Neural cell (in vitro differentiated cells): ENCODE results near the gene RFTN1. TPM values are rescaled to one million over a fixed set of nuclear protein-coding genes. Genes with fewer than 3 reads are reported as not detected.

Source experiments
- H2AFZ ChIP-seq: fragments of 200-600, 300-800 bp; sonication (generic), shearing (Covaris generic); 2 replicates; pipeline ENCODE4 v1.6.0; 2014; ENCODE audit warnings: low read depth, mild to moderate bottlenecking, antibody characterized with exemption, low read length, moderate library complexity
- H3F3A ChIP-seq: fragments of 200-600 bp; shearing (Covaris generic); 2 replicates; pipeline ENCODE4 v1.6.1; 2016; ENCODE audit warnings: mild to moderate bottlenecking, moderate library complexity, mixed read lengths, antibody characterized with exemption, low read length; ENCODE audit not compliant: insufficient read depth, poor library complexity, severe bottlenecking
- H3K27ac ChIP-seq: fragments of 200-600, 300-800 bp; sonication (generic), shearing (Covaris generic); 2 replicates; pipeline ENCODE4 v1.5.1; 2014; ENCODE audit warnings: mild to moderate bottlenecking, low read length, moderate library complexity
- H3K27me3 ChIP-seq: fragments of 300-800, 200-600 bp; sonication (generic), shearing (Covaris generic); 2 replicates; pipeline ENCODE4 v1.6.0; 2014; ENCODE audit warnings: mild to moderate bottlenecking, low read depth, low read length, moderate library complexity; ENCODE audit not compliant: insufficient read depth
- H3K36me3 ChIP-seq: fragments of 300-800, 200-600 bp; sonication (generic), shearing (Covaris generic); 2 replicates; pipeline ENCODE4 v1.5.1; 2014; ENCODE audit warnings: mild to moderate bottlenecking, antibody characterized with exemption, low read length, moderate library complexity; ENCODE audit not compliant: insufficient read depth
- H3K4me2 ChIP-seq: fragments of 300-800, 200-600 bp; sonication (generic), shearing (Covaris generic); 2 replicates; pipeline ENCODE4 v1.6.0; 2014; ENCODE audit warnings: mild to moderate bottlenecking, low read length
- H3K4me3 ChIP-seq: fragments of 300-800, 200-600 bp; sonication (generic), shearing (Covaris generic); 2 replicates; pipeline ENCODE4 v1.5.1; 2014; ENCODE audit warnings: mild to moderate bottlenecking, low read length, moderate library complexity
- H3K79me2 ChIP-seq: fragments of 200-600 bp; shearing (Covaris generic); replicated peaks from 2 replicates; pipeline ENCODE4 v1.6.0; 2014; ENCODE audit warnings: mild to moderate bottlenecking, low read length, moderate library complexity; ENCODE audit not compliant: insufficient read depth
- H3K9ac ChIP-seq: fragments of 300-800, 200-600 bp; sonication (generic), shearing (Covaris generic); 2 replicates; pipeline ENCODE4 v1.6.1; 2016; ENCODE audit warnings: mild to moderate bottlenecking, low read length, mixed read lengths
- H3K9me2 ChIP-seq: fragments of 200-600 bp; shearing (Covaris generic); 2 replicates; pipeline ENCODE4 v1.6.1; 2016; ENCODE audit warnings: mild to moderate bottlenecking, low read length, mixed read lengths; ENCODE audit not compliant: insufficient read depth
- H3K9me3 ChIP-seq: fragments of 200-600, 300-800 bp; sonication (generic), shearing (Covaris generic); 2 replicates; pipeline ENCODE4 v1.6.1; 2016; ENCODE audit warnings: mild to moderate bottlenecking, mixed run types, low read length, moderate library complexity, mixed read lengths
- H4K20me1 ChIP-seq: fragments of 200-600 bp; shearing (Covaris generic); 2 replicates; pipeline ENCODE4 v1.6.1; 2016; ENCODE audit warnings: mild to moderate bottlenecking, mixed run types; ENCODE audit not compliant: insufficient read depth
- CTCF ChIP-seq: fragments of 450-650 bp; IDR thresholded peaks from 2 replicates; pipeline ENCODE4 v1.5.1; 2014; ENCODE audit warnings: antibody characterized with exemption, mild to moderate bottlenecking, moderate library complexity; ENCODE audit not compliant: poor library complexity, severe bottlenecking
- EP300 ChIP-seq: fragments of 450-650 bp; conservative IDR thresholded peaks from 2 replicates; pipeline ENCODE4 v1.6.1; 2014; ENCODE audit warnings: antibody characterized with exemption, mild to moderate bottlenecking, moderate library complexity; ENCODE audit not compliant: poor library complexity, severe bottlenecking
- EZH2 ChIP-seq: fragments of 200-600, 300-800 bp; shearing (Covaris generic), sonication (generic); IDR thresholded peaks from 2 replicates; pipeline ENCODE4 v1.6.1; 2014; ENCODE audit warnings: antibody characterized with exemption, low read length, borderline replicate concordance, mild to moderate bottlenecking; ENCODE audit not compliant: insufficient read depth, poor library complexity, severe bottlenecking
- MXI1 ChIP-seq: fragments of 450-650 bp; conservative IDR thresholded peaks from 2 replicates; pipeline ENCODE4 v1.6.1; 2014; ENCODE audit warnings: antibody characterized with exemption, mild to moderate bottlenecking; ENCODE audit not compliant: poor library complexity, severe bottlenecking
- POLR2AphosphoS5 ChIP-seq: IDR thresholded peaks from 2 replicates; pipeline ENCODE4 v1.6.1; 2012
- RAD21 ChIP-seq: fragments of 450-650 bp; conservative IDR thresholded peaks from 2 replicates; pipeline ENCODE4 v1.6.1; 2014; ENCODE audit warnings: antibody characterized with exemption, mild to moderate bottlenecking, moderate library complexity
- REST ChIP-seq: IDR thresholded peaks from 2 replicates; pipeline ENCODE4 v1.6.1; 2012; ENCODE audit warnings: borderline replicate concordance
- SMC3 ChIP-seq: fragments of 450-650 bp; conservative IDR thresholded peaks from 2 replicates; pipeline ENCODE4 v1.6.1; 2014; ENCODE audit warnings: antibody characterized with exemption, mild to moderate bottlenecking, moderate library complexity; ENCODE audit not compliant: poor library complexity
- TAF1 ChIP-seq: IDR thresholded peaks from 2 replicates; pipeline ENCODE4 v1.6.1; 2012; ENCODE audit warnings: low read depth
- polyA plus RNA-seq: library from polyadenylated mRNA; depleted of rRNA; stranded (reverse); fragments of >200 nt; gene quantifications from 2 replicates; pipeline ENCODE4 v1.2.3, GENCODE V29; 2014

Gene RFTN1
- polyA plus RNA-seq, 1 donor from 2014 or later: 36.8 TPM

GRCh38 chr3:16362770-16363169 lies 150.7 kb downstream of the RFTN1 start:
- TF ChIP-seq EZH2: no peak
- no peak for TF ChIP-seq TAF1
- no peak for TF ChIP-seq EP300
- no peak for TF ChIP-seq SMC3
- TF ChIP-seq POLR2AphosphoS5: no peak
- no peak for TF ChIP-seq MXI1
- TF ChIP-seq RAD21: no peak
- TF ChIP-seq CTCF: no peak
- TF ChIP-seq REST: no peak
- no peaks in the 10 kb centered on the region for H3K27me3 ChIP-seq

GRCh38 chr3:16361087-16361486 lies 152.4 kb downstream of the RFTN1 start:
- Histone ChIP-seq H4K20me1 (no peaks in the 10 kb centered on the region), H3K36me3 (no peaks in the 10 kb centered on the region), H3K9me3 (no peaks in the 10 kb centered on the region), H3K9me2 (no peaks in the 10 kb centered on the region), H3K4me2 (no peak overlapping the region), H2AFZ (no peak overlapping the region), H3F3A (no peaks in the 10 kb centered on the region), H3K27ac (no peak overlapping the region), H3K27me3 (no peaks in the 10 kb centered on the region), H3K9ac (no peak overlapping the region), H3K79me2 (no peaks in the 10 kb centered on the region), H3K4me3 (no peak overlapping the region)
- TF ChIP-seq TAF1 (no peak), RAD21 (no peak), REST (no peak), SMC3 (no peak), POLR2AphosphoS5 (no peak), MXI1 (no peak), CTCF (no peak), EP300 (no peak), EZH2 (no peak)

More at GRCh38 chr3:16362770-16363169, 150.7 kb downstream of the RFTN1 start:
- H3K4me2 ChIP-seq: no peak overlapping the region
- no peaks in the 10 kb centered on the region for H3F3A ChIP-seq
- H3K36me3 ChIP-seq: no peaks in the 10 kb centered on the region
- no peak overlapping the region for H3K27ac ChIP-seq
- no peaks in the 10 kb centered on the region for H4K20me1 ChIP-seq
- no peaks in the 10 kb centered on the region for H3K79me2 ChIP-seq
- H3K4me3 ChIP-seq: no peak overlapping the region
- H3K9me3 ChIP-seq: no peaks in the 10 kb centered on the region
- no peak overlapping the region for H2AFZ ChIP-seq
- H3K9ac ChIP-seq: no peak overlapping the region
- no peaks in the 10 kb centered on the region for H3K9me2 ChIP-seq
